Nephron progenitor cell (in vitro differentiated cells): Measurements from ENCODE around the gene TMOD2.

Source experiments
- DNase-seq: peaks from one replicate; pipeline ENCODE4 v3.0.0; 2021
- H3K27ac Mint-ChIP-seq: 2 replicates; pipeline ENCODE4 v1.8.0; 2021; ENCODE audit warnings: mild to moderate bottlenecking, moderate library complexity, mixed read lengths
- H3K27me3 Mint-ChIP-seq: 2 replicates; pipeline ENCODE4 v1.8.0; 2021; ENCODE audit warnings: mild to moderate bottlenecking, low read depth, mixed read lengths; ENCODE audit not compliant: poor library complexity
- H3K36me3 Mint-ChIP-seq: 2 replicates; pipeline ENCODE4 v1.8.0; 2021; ENCODE audit warnings: low read depth, mixed read lengths
- H3K4me1 Mint-ChIP-seq: 2 replicates; pipeline ENCODE4 v1.8.0; 2021; ENCODE audit warnings: mixed read lengths
- H3K4me3 Mint-ChIP-seq: 2 replicates; pipeline ENCODE4 v1.8.0; 2021; ENCODE audit warnings: mild to moderate bottlenecking, moderate library complexity, mixed read lengths
- H3K9me3 Mint-ChIP-seq: 2 replicates; pipeline ENCODE4 v1.8.0; 2021; ENCODE audit warnings: mild to moderate bottlenecking, moderate library complexity, mixed read lengths
- TF ChIP-seq, protein P1 (sequence below): fragments of 200-600 bp; sonication (generic); IDR thresholded peaks from 2 replicates; pipeline ENCODE4 v1.5.0; 2021; ENCODE audit warnings: antibody characterized with exemption

The TMOD2 gene

DNA sequence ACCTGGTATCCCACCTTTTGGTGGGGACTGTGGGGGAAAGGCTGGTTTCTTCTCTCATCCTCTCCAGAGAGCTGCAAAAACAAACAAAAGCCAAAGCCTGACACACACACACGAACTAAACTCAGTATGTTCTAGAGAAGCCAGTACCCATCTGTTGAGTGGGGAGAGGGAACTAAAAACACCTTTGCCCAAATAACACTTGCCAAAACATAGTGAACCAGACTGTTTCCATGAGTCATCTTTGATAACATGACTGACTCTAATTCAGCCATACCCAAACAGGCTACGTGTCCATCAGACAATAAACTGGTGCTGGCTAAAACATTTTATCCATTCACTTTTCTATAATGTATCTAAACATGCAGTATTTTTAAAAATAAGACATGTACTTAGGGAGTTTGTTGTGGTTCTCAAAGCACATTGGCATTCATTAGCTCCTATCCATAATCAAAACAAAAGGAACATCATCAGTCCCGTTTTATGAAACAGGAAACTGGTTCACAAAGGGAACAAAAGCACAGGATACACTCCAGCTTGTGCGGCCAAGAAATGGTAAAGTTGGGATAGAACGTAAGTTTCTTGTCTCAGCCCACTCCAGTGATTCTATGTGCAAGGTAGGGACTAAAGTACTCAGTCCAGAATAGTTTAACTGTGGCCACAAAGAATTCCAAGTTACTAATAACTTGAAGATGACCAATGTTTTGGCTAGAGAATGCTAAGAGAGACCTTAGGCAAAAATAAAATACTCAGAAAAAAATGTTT is 30.0 kb upstream of the TMOD2 start:
- no peak for DNase-seq
- H3K36me3 Mint-ChIP-seq, result no peaks in the 10 kb centered on the region
- no peak overlapping the region for H3K27ac Mint-ChIP-seq
- H3K4me3 Mint-ChIP-seq, result no peak overlapping the region
- peaks cover 3% of the 10 kb centered on the region for H3K27me3 Mint-ChIP-seq
- H3K9me3 Mint-ChIP-seq, result no peaks in the 10 kb centered on the region
- peaks cover 12% of the 10 kb centered on the region for H3K4me1 Mint-ChIP-seq
- TF ChIP-seq, protein P1, sequence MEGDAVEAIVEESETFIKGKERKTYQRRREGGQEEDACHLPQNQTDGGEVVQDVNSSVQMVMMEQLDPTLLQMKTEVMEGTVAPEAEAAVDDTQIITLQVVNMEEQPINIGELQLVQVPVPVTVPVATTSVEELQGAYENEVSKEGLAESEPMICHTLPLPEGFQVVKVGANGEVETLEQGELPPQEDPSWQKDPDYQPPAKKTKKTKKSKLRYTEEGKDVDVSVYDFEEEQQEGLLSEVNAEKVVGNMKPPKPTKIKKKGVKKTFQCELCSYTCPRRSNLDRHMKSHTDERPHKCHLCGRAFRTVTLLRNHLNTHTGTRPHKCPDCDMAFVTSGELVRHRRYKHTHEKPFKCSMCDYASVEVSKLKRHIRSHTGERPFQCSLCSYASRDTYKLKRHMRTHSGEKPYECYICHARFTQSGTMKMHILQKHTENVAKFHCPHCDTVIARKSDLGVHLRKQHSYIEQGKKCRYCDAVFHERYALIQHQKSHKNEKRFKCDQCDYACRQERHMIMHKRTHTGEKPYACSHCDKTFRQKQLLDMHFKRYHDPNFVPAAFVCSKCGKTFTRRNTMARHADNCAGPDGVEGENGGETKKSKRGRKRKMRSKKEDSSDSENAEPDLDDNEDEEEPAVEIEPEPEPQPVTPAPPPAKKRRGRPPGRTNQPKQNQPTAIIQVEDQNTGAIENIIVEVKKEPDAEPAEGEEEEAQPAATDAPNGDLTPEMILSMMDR, result no peak

DNA sequence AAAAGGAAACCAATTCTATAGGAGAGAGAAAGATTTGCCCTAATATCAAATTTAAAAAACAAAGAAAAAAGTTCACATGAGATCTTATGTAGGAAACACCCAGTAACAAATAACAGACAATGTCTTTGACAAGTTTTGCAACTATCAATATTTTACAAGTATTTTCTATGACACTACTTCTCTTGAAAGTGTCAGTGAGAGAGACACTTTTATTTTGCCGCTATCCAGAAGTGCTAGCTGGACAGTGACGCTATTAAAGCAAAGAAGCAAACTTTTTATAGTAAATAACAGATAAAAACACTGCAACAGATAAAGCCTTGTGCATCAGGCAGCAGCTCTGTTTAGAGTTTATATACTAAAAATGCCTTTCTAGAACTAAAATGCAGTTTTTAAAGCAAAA is 27.2 kb upstream of the TMOD2 start:
- Mint-ChIP-seq H3K36me3 (no peaks in the 10 kb centered on the region), H3K27ac (no peak overlapping the region), H3K9me3 (no peaks in the 10 kb centered on the region), H3K4me3 (no peak overlapping the region), H3K4me1 (peaks cover 7% of the 10 kb centered on the region), H3K27me3 (peaks cover 3% of the 10 kb centered on the region)
- DNase-seq, result no peak
- TF ChIP-seq, protein P1, result no peak

DNA sequence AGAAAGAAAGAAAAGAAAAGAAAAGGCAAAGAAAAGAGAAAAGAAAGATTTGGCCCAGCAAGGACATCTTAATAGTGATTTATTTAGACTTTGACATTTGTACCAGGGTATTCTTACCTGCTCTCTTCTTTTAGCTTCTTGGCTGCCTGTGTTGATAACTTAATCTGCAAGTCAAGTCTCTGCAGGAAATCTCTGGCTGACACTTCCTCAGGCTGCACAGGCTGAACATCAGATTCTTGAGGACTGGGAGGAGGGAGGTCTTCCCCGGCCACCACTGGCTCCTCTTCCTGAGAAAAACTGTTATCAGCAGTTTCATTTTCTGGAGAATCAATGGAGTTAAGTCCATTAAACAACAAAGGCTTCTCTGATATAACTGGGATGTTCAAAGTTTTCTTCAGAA is 26.7 kb upstream of the TMOD2 start:
- no peak for DNase-seq
- Mint-ChIP-seq H3K27ac (no peak overlapping the region), H3K9me3 (no peaks in the 10 kb centered on the region), H3K4me3 (no peak overlapping the region), H3K4me1 (peaks cover 7% of the 10 kb centered on the region), H3K36me3 (no peaks in the 10 kb centered on the region), H3K27me3 (peaks cover 3% of the 10 kb centered on the region)
- TF ChIP-seq, protein P1, result no peak

DNA sequence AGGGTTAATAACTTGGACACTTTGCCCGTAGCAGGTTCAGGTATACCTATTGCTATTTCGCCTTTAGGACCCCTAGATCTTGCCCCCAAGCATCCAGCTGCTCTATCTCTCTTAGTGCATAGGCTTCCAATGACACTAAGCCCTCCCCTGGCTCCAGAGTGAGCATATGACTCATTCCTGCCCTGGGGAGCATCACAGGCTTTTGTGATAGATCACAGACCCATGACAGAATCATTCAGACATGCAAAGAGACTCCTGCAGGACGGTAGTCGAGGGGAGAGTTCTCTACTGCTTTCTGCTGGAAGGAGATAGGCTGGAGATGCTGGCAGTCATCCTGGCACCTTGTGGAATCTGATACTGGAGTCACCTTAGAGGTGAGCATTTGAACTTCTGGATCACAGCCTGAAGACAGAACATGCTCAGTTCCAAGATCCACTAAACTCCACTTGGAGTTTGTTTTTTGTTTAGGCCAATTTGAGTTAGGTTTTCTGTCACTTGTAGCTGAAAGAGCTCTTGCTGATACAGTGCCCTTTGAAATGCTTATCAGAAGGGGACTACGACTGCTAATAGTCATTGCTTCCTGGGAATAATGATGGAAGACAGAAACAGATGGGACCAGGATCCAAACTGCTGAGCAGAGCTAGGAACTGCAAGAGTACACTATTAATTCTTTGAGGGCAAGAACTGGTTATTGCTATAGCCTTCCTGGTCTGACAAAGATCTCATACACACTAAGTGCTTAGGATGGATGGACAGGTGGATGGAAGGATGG is 24.9 kb upstream of the TMOD2 start:
- Mint-ChIP-seq H3K4me3 (no peak overlapping the region), H3K27ac (peak overlapping the region; percentile 60), H3K27me3 (peaks cover 5% of the 10 kb centered on the region), H3K4me1 (peaks cover 10% of the 10 kb centered on the region), H3K9me3 (no peaks in the 10 kb centered on the region), H3K36me3 (no peaks in the 10 kb centered on the region)
- DNase-seq, result peak; percentile 18
- TF ChIP-seq, protein P1, result no peak

DNA sequence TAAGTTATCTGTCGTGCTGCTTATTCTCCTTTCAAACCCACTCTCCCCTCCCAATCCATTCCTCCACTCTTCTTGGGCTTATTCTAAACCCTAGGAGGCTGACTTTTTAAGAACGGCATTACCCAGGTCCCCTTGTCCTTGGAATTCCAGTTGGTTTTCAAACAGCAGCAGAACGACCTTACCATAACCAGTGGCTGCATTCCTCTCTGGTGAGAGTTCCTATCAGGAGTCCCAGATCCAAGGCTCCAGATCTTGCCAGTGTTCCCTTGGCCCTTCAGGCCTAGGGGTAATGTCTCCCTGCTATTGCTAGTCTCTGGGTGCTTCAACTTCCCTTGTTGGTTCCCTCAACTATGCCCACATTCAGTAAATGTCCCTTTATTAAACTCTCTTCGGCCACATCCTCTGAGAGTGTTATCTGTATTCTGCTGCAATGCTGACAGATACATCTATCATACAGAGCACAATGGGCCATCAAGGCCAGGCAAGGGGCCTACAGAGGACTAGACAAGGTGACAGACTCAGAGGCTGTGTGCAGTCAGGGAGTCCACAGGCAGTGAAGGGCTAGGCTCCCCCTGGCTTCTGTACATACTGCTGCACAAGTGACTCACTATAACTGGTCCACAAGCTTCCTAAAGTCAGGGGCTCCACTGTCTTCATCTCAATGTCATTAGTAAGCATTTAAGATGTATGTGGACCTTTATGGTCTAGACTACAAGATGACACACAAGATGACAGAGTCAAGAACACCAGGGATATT is 24.1 kb upstream of the TMOD2 start:
- H3K27ac Mint-ChIP-seq, result no peak overlapping the region
- H3K36me3 Mint-ChIP-seq, result no peaks in the 10 kb centered on the region
- H3K4me1 Mint-ChIP-seq, result peaks cover 14% of the 10 kb centered on the region
- peaks cover 7% of the 10 kb centered on the region for H3K27me3 Mint-ChIP-seq
- no peaks in the 10 kb centered on the region for H3K9me3 Mint-ChIP-seq
- TF ChIP-seq, protein P1, result no peak
- no peak for DNase-seq
- H3K4me3 Mint-ChIP-seq, result no peak overlapping the region
